Measurements from ENCODE around the gene LTF.

LTF gene

DNA sequence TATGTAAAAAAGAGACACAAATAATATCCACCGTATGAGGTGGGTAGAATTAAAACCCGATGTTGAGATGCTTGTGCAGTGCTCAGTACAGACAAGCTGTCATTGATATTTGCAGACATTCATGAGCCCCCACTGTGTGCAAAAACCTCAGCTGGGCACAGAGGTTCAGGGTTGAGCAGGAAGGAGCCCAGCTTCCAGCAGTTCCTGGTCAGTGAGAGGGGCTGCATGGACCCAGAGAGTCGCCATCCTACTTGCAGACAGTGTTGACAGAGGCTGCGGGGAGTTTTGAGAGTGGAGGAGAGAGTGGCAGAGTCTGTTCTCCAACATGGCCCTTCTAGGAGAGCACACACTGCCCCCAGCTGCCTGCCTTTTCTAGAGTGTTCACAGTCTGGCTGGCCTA, 6.1 kb upstream of the LTF start:
- H3K4me3 ChIP-seq (ENCODE audit: low read length), result no peak overlapping the region
- H2AFZ ChIP-seq (ENCODE audit: low read length), result no peak overlapping the region
- H3K27me3 ChIP-seq (replicated peaks; ENCODE audit: insufficient read depth, low read length), result no peaks in the 10 kb centered on the region
- no peak overlapping the region for H3K9ac ChIP-seq (ENCODE audit: low read length)
- no peaks in the 10 kb centered on the region for H4K20me1 ChIP-seq (ENCODE audit: insufficient read depth, low read length)
- H3F3A ChIP-seq (ENCODE audit: insufficient read depth, low read length), result no peaks in the 10 kb centered on the region
- no peak for DNase-seq
- H3K4me1 ChIP-seq (ENCODE audit: low read length), result no peaks in the 10 kb centered on the region
- TF ChIP-seq EZH2phosphoT487 (IDR thresholded peaks at IDR 0.05; ENCODE audit: low read length) (no peak), EZH2 (optimal IDR thresholded peaks at IDR 0.05; ENCODE audit: low read depth, low read length) (no peak)
- TF ChIP-seq, protein P1, sequence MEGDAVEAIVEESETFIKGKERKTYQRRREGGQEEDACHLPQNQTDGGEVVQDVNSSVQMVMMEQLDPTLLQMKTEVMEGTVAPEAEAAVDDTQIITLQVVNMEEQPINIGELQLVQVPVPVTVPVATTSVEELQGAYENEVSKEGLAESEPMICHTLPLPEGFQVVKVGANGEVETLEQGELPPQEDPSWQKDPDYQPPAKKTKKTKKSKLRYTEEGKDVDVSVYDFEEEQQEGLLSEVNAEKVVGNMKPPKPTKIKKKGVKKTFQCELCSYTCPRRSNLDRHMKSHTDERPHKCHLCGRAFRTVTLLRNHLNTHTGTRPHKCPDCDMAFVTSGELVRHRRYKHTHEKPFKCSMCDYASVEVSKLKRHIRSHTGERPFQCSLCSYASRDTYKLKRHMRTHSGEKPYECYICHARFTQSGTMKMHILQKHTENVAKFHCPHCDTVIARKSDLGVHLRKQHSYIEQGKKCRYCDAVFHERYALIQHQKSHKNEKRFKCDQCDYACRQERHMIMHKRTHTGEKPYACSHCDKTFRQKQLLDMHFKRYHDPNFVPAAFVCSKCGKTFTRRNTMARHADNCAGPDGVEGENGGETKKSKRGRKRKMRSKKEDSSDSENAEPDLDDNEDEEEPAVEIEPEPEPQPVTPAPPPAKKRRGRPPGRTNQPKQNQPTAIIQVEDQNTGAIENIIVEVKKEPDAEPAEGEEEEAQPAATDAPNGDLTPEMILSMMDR (IDR thresholded peaks at IDR 0.05; ENCODE audit: low read length), result no peak
- no peak overlapping the region for H3K4me2 ChIP-seq (ENCODE audit: low read depth, low read length)
- no peaks in the 10 kb centered on the region for H3K36me3 ChIP-seq (replicated peaks; ENCODE audit: insufficient read depth, low read length)
- H3K79me2 ChIP-seq (ENCODE audit: low read length), result no peaks in the 10 kb centered on the region
- no peak overlapping the region for H3K27ac ChIP-seq (ENCODE audit: low read length)
- H3K9me2 ChIP-seq (replicated peaks; ENCODE audit: insufficient read depth, low read length), result no peaks in the 10 kb centered on the region
- H3K9me3 ChIP-seq (replicated peaks; ENCODE audit: insufficient read depth, low read length), result no peaks in the 10 kb centered on the region

DNA sequence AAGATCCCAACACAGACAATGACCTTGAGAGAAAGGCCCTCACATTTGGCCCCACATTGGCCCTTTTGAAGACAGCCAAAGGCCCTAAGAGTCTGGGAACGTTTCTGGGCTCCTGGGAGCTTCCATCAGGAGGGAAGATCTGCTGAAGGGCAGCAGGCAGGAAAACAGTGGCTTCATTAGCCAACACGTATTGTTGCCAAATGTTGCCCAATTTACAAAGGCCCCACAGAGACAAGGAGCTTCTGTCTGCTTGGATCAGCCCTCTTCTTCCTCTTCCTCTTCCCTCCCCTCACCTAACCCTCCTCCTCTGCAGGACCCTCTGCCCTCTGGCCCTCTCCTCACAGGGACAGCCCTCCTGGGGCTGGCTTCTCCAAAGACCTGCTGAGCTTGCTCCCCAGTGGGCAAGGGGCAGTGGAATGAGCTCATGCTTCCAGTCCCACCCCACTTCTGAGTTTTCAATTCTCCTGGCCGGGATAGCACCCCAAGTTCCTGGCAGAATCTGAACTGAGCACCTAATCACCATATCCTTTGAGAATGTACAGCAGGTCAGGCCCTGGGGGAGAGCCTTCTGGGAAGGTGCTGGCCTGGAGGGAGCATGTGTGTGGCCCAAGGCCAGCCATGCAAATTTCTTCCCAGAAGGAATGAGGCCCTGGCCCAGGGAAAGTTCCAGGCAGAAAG, 5.1 kb upstream of the LTF start:
- TF ChIP-seq EZH2 (optimal IDR thresholded peaks at IDR 0.05; ENCODE audit: low read depth, low read length) (no peak), EZH2phosphoT487 (IDR thresholded peaks at IDR 0.05; ENCODE audit: low read length) (no peak)
- TF ChIP-seq, protein P1 (IDR thresholded peaks at IDR 0.05; ENCODE audit: low read length), result no peak
- no peak for DNase-seq
- H3K9ac ChIP-seq (ENCODE audit: low read length), result no peak overlapping the region

DNA sequence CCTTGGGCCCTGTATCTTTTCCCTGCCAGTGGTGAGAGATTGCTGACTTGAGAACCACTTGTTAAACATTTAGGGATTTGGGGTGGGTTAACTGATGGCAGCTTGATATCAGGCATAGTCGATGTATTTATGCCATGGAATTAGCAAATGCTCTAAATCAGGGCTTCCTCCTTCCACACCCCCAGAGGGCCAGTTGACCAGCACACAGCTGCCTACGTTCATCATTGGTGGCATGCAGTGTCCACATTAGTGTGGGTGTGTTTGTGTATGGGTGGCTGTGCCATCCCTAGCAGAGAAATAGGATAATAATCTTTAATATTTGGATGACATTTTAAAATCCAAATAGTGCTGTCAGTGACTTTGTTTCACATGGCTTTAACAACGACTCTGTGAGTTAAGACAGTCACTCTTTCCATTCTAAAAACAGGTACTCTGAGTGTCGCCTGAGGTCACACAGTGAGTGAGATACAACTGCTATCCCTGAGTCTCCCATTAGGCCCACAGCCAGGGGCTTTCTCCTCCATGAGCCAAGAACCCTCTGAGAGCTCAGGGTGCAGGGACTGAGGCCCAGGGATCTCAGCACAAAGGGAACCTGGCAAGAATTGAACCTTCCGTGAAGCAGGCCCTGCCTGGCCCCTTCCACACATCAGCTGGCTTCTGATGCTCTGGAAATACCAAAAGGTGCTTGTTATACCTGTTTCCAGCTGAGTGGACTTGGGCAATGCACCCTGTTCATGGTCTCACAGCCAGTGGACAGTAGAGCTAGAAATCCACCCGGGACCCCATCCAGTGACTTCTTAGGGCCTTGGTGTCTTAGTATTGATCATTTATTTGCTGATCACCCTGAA, 4.3 kb upstream of the LTF start:
- Histone ChIP-seq H3K4me2 (ENCODE audit: low read depth, low read length) (no peak overlapping the region), H3K27me3 (replicated peaks; ENCODE audit: insufficient read depth, low read length) (no peaks in the 10 kb centered on the region), H4K20me1 (ENCODE audit: insufficient read depth, low read length) (no peaks in the 10 kb centered on the region), H3K4me1 (ENCODE audit: low read length) (no peaks in the 10 kb centered on the region), H3F3A (ENCODE audit: insufficient read depth, low read length) (no peaks in the 10 kb centered on the region), H3K4me3 (ENCODE audit: low read length) (no peak overlapping the region), H3K9ac (ENCODE audit: low read length) (no peak overlapping the region), H2AFZ (ENCODE audit: low read length) (no peak overlapping the region), H3K9me3 (replicated peaks; ENCODE audit: insufficient read depth, low read length) (no peaks in the 10 kb centered on the region), H3K36me3 (replicated peaks; ENCODE audit: insufficient read depth, low read length) (no peaks in the 10 kb centered on the region), H3K79me2 (ENCODE audit: low read length) (no peaks in the 10 kb centered on the region), H3K9me2 (replicated peaks; ENCODE audit: insufficient read depth, low read length) (no peaks in the 10 kb centered on the region), H3K27ac (ENCODE audit: low read length) (no peak overlapping the region)
- DNase-seq, result no peak
- TF ChIP-seq EZH2phosphoT487 (IDR thresholded peaks at IDR 0.05; ENCODE audit: low read length), result no peak
- no peak for TF ChIP-seq EZH2 (optimal IDR thresholded peaks at IDR 0.05; ENCODE audit: low read depth, low read length)
- TF ChIP-seq, protein P1 (IDR thresholded peaks at IDR 0.05; ENCODE audit: low read length), result no peak

More for the DNA sequence above, 5.1 kb upstream of the LTF start:
- Histone ChIP-seq H3K4me3 (ENCODE audit: low read length) (no peak overlapping the region), H3K79me2 (ENCODE audit: low read length) (no peaks in the 10 kb centered on the region), H2AFZ (ENCODE audit: low read length) (no peak overlapping the region), H3K36me3 (replicated peaks; ENCODE audit: insufficient read depth, low read length) (no peaks in the 10 kb centered on the region), H3K4me1 (ENCODE audit: low read length) (no peaks in the 10 kb centered on the region), H3K27me3 (replicated peaks; ENCODE audit: insufficient read depth, low read length) (no peaks in the 10 kb centered on the region), H3K9me3 (replicated peaks; ENCODE audit: insufficient read depth, low read length) (no peaks in the 10 kb centered on the region), H3K4me2 (ENCODE audit: low read depth, low read length) (no peak overlapping the region), H3F3A (ENCODE audit: insufficient read depth, low read length) (no peaks in the 10 kb centered on the region), H4K20me1 (ENCODE audit: insufficient read depth, low read length) (no peaks in the 10 kb centered on the region), H3K27ac (ENCODE audit: low read length) (no peak overlapping the region), H3K9me2 (replicated peaks; ENCODE audit: insufficient read depth, low read length) (no peaks in the 10 kb centered on the region)
